ENCODE data around the gene INTS12.
"Not testable (repeated sequence)": the region's sequence is repeated elsewhere in the genome, so short reads cannot be mapped to it uniquely, and the experiment has no call there.

Gene INTS12

DNA sequence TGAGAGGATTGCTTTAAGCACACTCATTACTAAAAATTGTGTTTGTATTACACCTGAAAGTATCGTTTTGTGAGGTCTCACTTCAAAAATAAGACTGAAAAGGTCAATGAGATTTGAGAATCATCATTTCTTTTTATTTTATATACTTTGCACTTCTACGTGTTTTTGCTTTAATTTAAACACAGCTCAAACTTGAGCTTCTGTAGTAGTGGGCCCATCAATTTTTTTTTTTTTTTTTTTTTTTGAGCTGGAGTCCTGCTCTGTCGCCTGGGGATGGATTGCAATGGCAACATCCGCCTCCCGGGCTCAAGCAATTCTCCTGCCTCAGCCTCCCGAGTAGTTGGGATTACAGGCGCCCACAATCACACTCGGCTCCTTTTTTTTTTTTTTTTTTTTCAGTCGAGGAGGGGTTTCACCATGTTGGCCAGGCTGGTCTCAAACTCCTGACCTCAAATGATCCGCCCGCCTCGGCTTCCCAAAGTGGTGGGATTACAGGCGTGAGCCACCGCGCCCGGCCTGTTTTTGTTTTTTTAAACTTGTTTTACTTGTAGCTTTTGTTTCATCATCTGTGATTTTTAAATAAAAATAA is 1.6 kb upstream of the INTS12 start:
- DNase-seq (ENCODE audit: low read depth) = no peak
- H3K4me3 ChIP-seq (ENCODE audit: low read depth, low read length) = peak overlapping the region; percentile 77

DNA sequence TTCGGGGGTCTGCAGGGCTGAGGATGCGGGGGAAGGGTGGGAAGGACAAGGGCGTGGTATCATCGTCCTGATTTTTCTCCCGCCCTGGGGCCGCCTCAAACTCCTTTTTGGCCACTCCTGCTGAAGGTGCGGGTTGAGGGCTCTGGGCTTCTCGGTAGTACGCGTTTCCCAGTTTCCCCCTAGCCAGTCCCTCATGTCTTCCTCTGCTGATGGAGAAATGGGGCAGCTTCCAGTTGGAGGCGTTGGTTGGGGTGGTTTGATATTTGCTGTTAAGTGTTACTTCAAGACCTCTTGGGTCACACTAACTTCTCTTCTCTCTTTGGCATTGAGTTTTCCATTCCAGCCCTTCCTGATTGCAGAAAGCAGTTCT is 577 bp upstream of the INTS12 start:
- H3K4me3 ChIP-seq (ENCODE audit: low read depth, low read length) = peak overlapping the region; percentile 77
- TF ChIP-seq, protein P1, sequence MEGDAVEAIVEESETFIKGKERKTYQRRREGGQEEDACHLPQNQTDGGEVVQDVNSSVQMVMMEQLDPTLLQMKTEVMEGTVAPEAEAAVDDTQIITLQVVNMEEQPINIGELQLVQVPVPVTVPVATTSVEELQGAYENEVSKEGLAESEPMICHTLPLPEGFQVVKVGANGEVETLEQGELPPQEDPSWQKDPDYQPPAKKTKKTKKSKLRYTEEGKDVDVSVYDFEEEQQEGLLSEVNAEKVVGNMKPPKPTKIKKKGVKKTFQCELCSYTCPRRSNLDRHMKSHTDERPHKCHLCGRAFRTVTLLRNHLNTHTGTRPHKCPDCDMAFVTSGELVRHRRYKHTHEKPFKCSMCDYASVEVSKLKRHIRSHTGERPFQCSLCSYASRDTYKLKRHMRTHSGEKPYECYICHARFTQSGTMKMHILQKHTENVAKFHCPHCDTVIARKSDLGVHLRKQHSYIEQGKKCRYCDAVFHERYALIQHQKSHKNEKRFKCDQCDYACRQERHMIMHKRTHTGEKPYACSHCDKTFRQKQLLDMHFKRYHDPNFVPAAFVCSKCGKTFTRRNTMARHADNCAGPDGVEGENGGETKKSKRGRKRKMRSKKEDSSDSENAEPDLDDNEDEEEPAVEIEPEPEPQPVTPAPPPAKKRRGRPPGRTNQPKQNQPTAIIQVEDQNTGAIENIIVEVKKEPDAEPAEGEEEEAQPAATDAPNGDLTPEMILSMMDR (IDR thresholded peaks at IDR 0.05; ENCODE audit: insufficient read depth, low read depth, low read length, missing control alignments) = no peak
- peak; percentile 40 for DNase-seq (ENCODE audit: low read depth)

More for the DNA sequence above, 1.6 kb upstream of the INTS12 start:
- TF ChIP-seq, protein P1 (IDR thresholded peaks at IDR 0.05; ENCODE audit: insufficient read depth, low read depth, low read length, missing control alignments) = no peak

DNA sequence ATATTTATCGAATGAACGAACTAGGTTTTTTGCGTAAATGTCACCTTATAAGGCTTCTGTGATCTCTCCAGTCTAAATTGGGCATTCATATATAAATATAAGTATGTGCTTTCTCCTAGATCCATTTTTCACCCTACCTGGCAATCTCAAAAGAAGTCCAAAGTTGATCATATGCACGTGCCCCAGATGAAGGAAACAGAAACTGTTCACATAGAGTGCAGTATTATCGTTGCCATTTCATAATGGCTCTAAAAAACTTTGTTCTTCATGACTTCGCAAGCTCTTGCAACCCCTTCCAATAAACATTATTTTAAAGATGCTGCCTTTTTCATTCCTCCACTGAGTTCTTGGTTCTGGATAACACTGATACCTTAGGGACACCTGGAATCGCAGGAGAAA is 708 bp downstream of the INTS12 start:
- H3K4me3 ChIP-seq (ENCODE audit: low read depth, low read length) = peak overlapping the region; percentile 77
- no peak for DNase-seq (ENCODE audit: low read depth)
- TF ChIP-seq, protein P1 (IDR thresholded peaks at IDR 0.05; ENCODE audit: insufficient read depth, low read depth, low read length, missing control alignments) = no peak

DNA sequence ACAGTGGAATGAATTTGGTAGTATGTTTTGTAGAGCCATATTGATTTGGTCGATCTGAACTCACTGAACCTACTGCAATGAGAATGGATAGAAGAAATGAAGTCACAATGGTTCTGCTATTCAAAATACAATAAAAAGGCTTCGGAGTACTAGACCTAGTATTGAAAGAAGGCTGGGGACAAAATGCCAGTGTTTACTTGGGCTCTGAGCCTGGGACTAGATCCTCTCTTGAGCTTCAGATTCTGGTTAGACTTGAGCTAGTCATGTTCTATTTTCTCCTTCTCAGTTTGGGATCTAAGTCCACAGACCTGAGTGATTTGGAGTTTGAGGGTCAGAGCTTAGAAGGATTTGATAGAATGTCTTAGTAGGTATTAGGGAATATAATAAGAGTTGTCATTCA is 9.9 kb downstream of the INTS12 start:
- H3K4me3 ChIP-seq (ENCODE audit: low read depth, low read length) = no peak overlapping the region
- TF ChIP-seq, protein P1 (IDR thresholded peaks at IDR 0.05; ENCODE audit: insufficient read depth, low read depth, low read length, missing control alignments) = no peak
- no peak for DNase-seq (ENCODE audit: low read depth)

DNA sequence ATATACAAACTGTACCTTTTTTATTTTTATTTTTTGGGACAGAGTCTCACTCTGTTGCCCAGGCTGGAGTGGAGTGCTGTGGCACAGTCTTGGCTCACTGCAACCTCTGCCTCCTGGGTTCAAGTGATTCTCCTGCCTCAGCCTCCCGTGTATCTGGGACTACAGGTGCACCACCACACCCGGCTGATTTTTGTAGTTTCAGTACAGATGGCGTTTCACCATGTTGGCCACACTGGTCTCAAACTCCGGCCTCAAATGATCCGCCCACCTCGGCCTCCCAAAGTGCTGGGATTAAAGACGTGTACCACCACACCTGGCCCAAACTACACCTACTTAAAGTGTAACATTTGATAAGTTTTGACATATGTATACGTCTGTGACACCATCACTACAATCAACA is 12.7 kb downstream of the INTS12 start:
- H3K4me3 ChIP-seq (ENCODE audit: low read depth, low read length); DNase-seq (ENCODE audit: low read depth): not testable (repeated sequence)

DNA sequence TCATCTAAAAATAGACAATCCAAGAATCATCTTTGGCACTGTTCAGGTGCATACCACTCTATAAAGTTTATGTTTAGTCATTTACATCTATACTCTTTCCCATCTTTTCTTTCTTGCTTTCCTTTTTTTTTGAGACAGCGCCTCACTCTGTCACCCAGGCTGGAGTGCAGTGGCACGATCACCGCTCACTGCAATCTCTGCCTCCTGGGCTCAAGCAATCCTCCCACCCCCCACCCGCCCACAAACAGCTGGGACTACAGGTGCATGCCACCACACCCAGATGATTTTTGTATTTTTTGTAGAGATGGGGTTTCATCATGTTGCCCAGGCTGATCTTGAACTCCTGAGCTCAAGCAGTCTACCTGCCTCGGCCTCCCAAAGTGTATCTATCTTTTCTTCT is 13.7 kb downstream of the INTS12 start:
- DNase-seq (ENCODE audit: low read depth); H3K4me3 ChIP-seq (ENCODE audit: low read depth, low read length): not testable (repeated sequence)

DNA sequence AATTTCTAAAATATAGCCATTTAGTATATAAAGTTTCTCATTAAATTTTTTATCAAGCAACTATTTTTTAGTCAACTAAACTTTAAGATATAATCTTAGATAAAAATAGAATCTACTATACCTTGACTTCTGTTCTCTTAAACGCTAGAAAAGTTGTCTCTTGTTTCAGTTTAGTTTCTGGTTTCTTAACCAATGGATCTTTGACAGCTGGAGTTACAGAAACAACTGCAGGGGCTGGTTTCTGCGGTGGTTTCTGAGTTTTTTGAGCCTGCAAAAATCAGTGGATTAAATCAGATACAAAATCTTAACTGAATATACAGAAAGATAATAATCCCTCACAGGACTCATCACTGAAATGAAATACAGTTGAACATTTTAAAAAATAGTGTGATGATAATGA is 21.9 kb downstream of the INTS12 start:
- no peak overlapping the region for H3K4me3 ChIP-seq (ENCODE audit: low read depth, low read length)
- TF ChIP-seq, protein P1 (IDR thresholded peaks at IDR 0.05; ENCODE audit: insufficient read depth, low read depth, low read length, missing control alignments) = no peak
- DNase-seq (ENCODE audit: low read depth) = no peak

DNA sequence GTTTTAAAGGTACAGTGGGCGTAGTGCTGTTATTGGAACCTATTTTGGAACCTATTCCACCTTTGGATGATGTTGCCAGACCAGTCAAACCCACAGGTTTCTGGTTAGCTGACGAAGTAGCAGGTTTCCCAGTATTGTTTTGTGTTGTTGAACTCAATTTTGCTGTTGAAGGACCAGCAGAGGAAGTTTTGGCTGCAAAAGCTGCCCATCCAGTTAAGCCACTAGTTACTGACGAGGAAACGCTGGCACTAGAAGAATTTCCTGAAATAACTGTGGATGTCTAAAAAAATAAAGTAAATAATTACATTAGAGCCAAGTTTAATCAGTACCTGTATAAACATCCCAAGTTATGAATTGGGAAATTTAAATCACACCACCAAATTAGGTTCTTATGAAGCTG is 25.5 kb downstream of the INTS12 start:
- DNase-seq (ENCODE audit: low read depth) = no peak
- TF ChIP-seq, protein P1 (IDR thresholded peaks at IDR 0.05; ENCODE audit: insufficient read depth, low read depth, low read length, missing control alignments) = no peak
- no peak overlapping the region for H3K4me3 ChIP-seq (ENCODE audit: low read depth, low read length)
